Nucleus accumbens (tissue), 56 donors: ENCODE measurements around the gene RASA3.
A peak's percentile ranks its signal among the peaks of the same experiment; 100 is the strongest.
"Not testable (repeated sequence)": the region's sequence is repeated elsewhere in the genome, so short reads cannot be mapped to it uniquely, and the experiment has no call there.

Experiments used
- DNase-seq, 56 donors: peaks; one replicate each; lab custom pipeline; 2025; lab: John Stamatoyannopoulos, UW

The RASA3 gene

GRCh38 chr13:114102521-114103288 lies 29.7 kb downstream of the RASA3 start:
- DNase-seq: no peak

- DNase-seq: no peak
Measured at GRCh38 chr13:114102131-114102520, 30.3 kb downstream of the RASA3 start.

- DNase-seq: peak in 2 of 56 donors; percentile 37 to 44
Measured at GRCh38 chr13:114101358-114102130, 30.9 kb downstream of the RASA3 start.

GRCh38 chr13:114100446-114101357 lies 31.7 kb downstream of the RASA3 start:
- DNase-seq: no peak

GRCh38 chr13:114099918-114100445 lies 32.4 kb downstream of the RASA3 start:
- no peak for DNase-seq

- DNase-seq: peak in 10 of 56 donors; percentile 23 to 60 (median 36)
Measured at GRCh38 chr13:114099191-114099590, 33.2 kb downstream of the RASA3 start.

- DNase-seq: not testable (repeated sequence)
Measured at GRCh38 chr13:114098689-114099056, 33.8 kb downstream of the RASA3 start.

- no peak for DNase-seq
Measured at GRCh38 chr13:114097893-114098688, 34.3 kb downstream of the RASA3 start.

- no peak for DNase-seq
Measured at GRCh38 chr13:114097212-114097892, 35.1 kb downstream of the RASA3 start.

- no peak for DNase-seq
Measured at GRCh38 chr13:114096811-114097211, 35.6 kb downstream of the RASA3 start.

GRCh38 chr13:114096031-114096485 lies 36.4 kb downstream of the RASA3 start:
- no peak for DNase-seq

- no peak for DNase-seq
Measured at GRCh38 chr13:114095486-114095885, 36.9 kb downstream of the RASA3 start.

- DNase-seq: no peak
Measured at GRCh38 chr13:114093118-114093517, 39.3 kb downstream of the RASA3 start.

GRCh38 chr13:114092468-114092867 lies 40.0 kb downstream of the RASA3 start:
- DNase-seq: no peak

- DNase-seq: no peak
Measured at GRCh38 chr13:114090476-114090875, 41.9 kb downstream of the RASA3 start.

GRCh38 chr13:114089751-114090400 lies 42.5 kb downstream of the RASA3 start:
- DNase-seq: no peak

GRCh38 chr13:114089341-114089740 lies 43.1 kb downstream of the RASA3 start:
- DNase-seq: no peak

- DNase-seq: no peak
Measured at GRCh38 chr13:114088863-114089262, 43.6 kb downstream of the RASA3 start.

GRCh38 chr13:114088234-114088633 lies 44.2 kb downstream of the RASA3 start:
- no peak for DNase-seq
